H9 (cell line): ENCODE results near the gene AK9. TPM values are rescaled to one million over a fixed set of nuclear protein-coding genes. Genes with fewer than 3 reads are reported as not detected.

ENCODE experiments used
- DNase-seq: peaks from one replicate; pipeline ENCODE4 v3.0.0-alpha.2; 2017
- H2AFZ ChIP-seq: one replicate; pipeline ENCODE4 v1.6.1; 2013; ENCODE audit warnings: mild to moderate bottlenecking, low read length, control low read depth, moderate library complexity
- H2AK5ac ChIP-seq: 2 replicates; pipeline ENCODE4 v1.6.1; 2013; ENCODE audit warnings: low read length, control low read depth, mixed read lengths; ENCODE audit not compliant: insufficient read length
- H2BK120ac ChIP-seq: one replicate; pipeline ENCODE4 v1.6.1; 2013; ENCODE audit warnings: low read depth, mild to moderate bottlenecking, low read length, control low read depth, inconsistent platforms; ENCODE audit not compliant: poor library complexity, severe bottlenecking
- H2BK12ac ChIP-seq: 2 replicates; pipeline ENCODE4 v1.6.1; 2013; ENCODE audit warnings: low read length, control low read depth, mixed read lengths, low read depth; ENCODE audit not compliant: insufficient read length
- H2BK15ac ChIP-seq: 2 replicates; pipeline ENCODE4 v1.6.1; 2013; ENCODE audit warnings: low read depth, low read length, control low read depth
- H2BK20ac ChIP-seq: one replicate; pipeline ENCODE4 v1.6.1; 2013; ENCODE audit warnings: low read depth, mild to moderate bottlenecking, low read length, control low read depth, inconsistent platforms; ENCODE audit not compliant: poor library complexity, severe bottlenecking
- H2BK5ac ChIP-seq: 2 replicates; pipeline ENCODE4 v1.6.1; 2013; ENCODE audit warnings: low read length, control low read depth, mixed read lengths; ENCODE audit not compliant: insufficient read length
- H3K14ac ChIP-seq: 2 replicates; pipeline ENCODE4 v1.6.1; 2013; ENCODE audit warnings: low read length, control low read depth; ENCODE audit not compliant: insufficient read depth
- H3K18ac ChIP-seq: 2 replicates; pipeline ENCODE4 v1.6.1; 2013; ENCODE audit warnings: low read depth, mild to moderate bottlenecking, mixed read lengths, low read length, control low read depth; ENCODE audit not compliant: insufficient read length
- H3K23ac ChIP-seq: 2 replicates; pipeline ENCODE4 v1.6.1; 2013; ENCODE audit warnings: low read length, control low read depth, mixed read lengths, low read depth; ENCODE audit not compliant: insufficient read length
- H3K23me2 ChIP-seq: 2 replicates; pipeline ENCODE4 v1.6.1; 2013; ENCODE audit warnings: low read depth, mild to moderate bottlenecking, mixed read lengths, low read length, control low read depth; ENCODE audit not compliant: insufficient read length, poor library complexity, severe bottlenecking
- H3K27ac ChIP-seq: 2 replicates; pipeline ENCODE4 v1.5.1; 2013; ENCODE audit warnings: low read length, control low read depth, mixed read lengths, low read depth; ENCODE audit not compliant: insufficient read length
- H3K27me3 ChIP-seq: 2 replicates; pipeline ENCODE4 v1.6.1; 2013; ENCODE audit warnings: low read length, control low read depth, inconsistent platforms; ENCODE audit not compliant: insufficient read depth
- H3K4ac ChIP-seq: 2 replicates; pipeline ENCODE4 v1.6.1; 2013; ENCODE audit warnings: low read depth, mild to moderate bottlenecking, control low read depth, inconsistent platforms, low read length, moderate library complexity
- H3K4me1 ChIP-seq: 2 replicates; pipeline ENCODE4 v1.6.1; 2013; ENCODE audit warnings: low read length, control low read depth, inconsistent platforms; ENCODE audit not compliant: insufficient read depth
- H3K4me2 ChIP-seq: 2 replicates; pipeline ENCODE4 v1.6.1; 2013; ENCODE audit warnings: low read length, control low read depth, mixed read lengths; ENCODE audit not compliant: insufficient read length, insufficient read depth
- H3K56ac ChIP-seq: 2 replicates; pipeline ENCODE4 v1.6.1; 2013; ENCODE audit warnings: low read depth, mild to moderate bottlenecking, mixed read lengths, low read length, control low read depth; ENCODE audit not compliant: insufficient read length
- H3K79me1 ChIP-seq: 2 replicates; pipeline ENCODE4 v1.6.1; 2013; ENCODE audit warnings: low read depth, mild to moderate bottlenecking, moderate library complexity, low read length, control low read depth, inconsistent platforms; ENCODE audit not compliant: insufficient read depth, poor library complexity, severe bottlenecking
- H3K79me2 ChIP-seq: 2 replicates; pipeline ENCODE4 v1.6.1; 2013; ENCODE audit warnings: low read length, control low read depth, inconsistent platforms; ENCODE audit not compliant: insufficient read depth
- H3K9ac ChIP-seq: 2 replicates; pipeline ENCODE4 v1.6.1; 2013; ENCODE audit warnings: low read length, control low read depth, mixed read lengths; ENCODE audit not compliant: insufficient read length; ENCODE audit errors: extremely low read depth
- H3K9me3 ChIP-seq: one replicate; pipeline ENCODE4 v1.6.1; 2013; ENCODE audit warnings: low read depth, low read length, inconsistent platforms; ENCODE audit not compliant: control insufficient read depth
- H3T11ph ChIP-seq: one replicate; pipeline ENCODE4 v1.6.1; 2013; ENCODE audit warnings: mild to moderate bottlenecking, low read length, control low read depth, inconsistent platforms
- H4K20me1 ChIP-seq: one replicate; pipeline ENCODE4 v1.6.1; 2013; ENCODE audit not compliant: control insufficient read depth, insufficient read length, insufficient read depth
- H4K5ac ChIP-seq: 2 replicates; pipeline ENCODE4 v1.6.1; 2013; ENCODE audit warnings: low read depth, mild to moderate bottlenecking, mixed read lengths, low read length, control low read depth; ENCODE audit not compliant: insufficient read length
- H4K8ac ChIP-seq: replicated peaks from 2 replicates; pipeline ENCODE4 v1.6.1; 2013; ENCODE audit warnings: low read length, control low read depth, mixed read lengths, low read depth; ENCODE audit not compliant: insufficient read length
- H4K91ac ChIP-seq: 2 replicates; pipeline ENCODE4 v1.6.1; 2013; ENCODE audit warnings: low read depth, mild to moderate bottlenecking, moderate library complexity, mixed read lengths, low read length, control low read depth; ENCODE audit not compliant: insufficient read length
- H3K27ac Mint-ChIP-seq, 3 experiments: 2 replicates in 2 of 3; 3 replicates in 1 of 3; pipeline ENCODE4 v1.8.0; 2020 to 2021; ENCODE audit warnings: mixed read lengths in 3 of 3, mild to moderate bottlenecking in 1 of 3, moderate library complexity in 1 of 3
- H3K27me3 Mint-ChIP-seq: 2 replicates; pipeline ENCODE4 v1.8.0; 2021; ENCODE audit warnings: low read depth, mild to moderate bottlenecking, moderate library complexity, mixed read lengths
- H3K36me3 Mint-ChIP-seq, 3 experiments: 2 replicates in 2 of 3; 3 replicates in 1 of 3; pipeline ENCODE4 v1.8.0; 2020 to 2021; ENCODE audit warnings: low read depth in 3 of 3, mixed read lengths in 3 of 3; ENCODE audit not compliant: insufficient read depth in 1 of 3
- H3K4me1 Mint-ChIP-seq, 2 experiments: 2 replicates each; pipeline ENCODE4 v1.8.0; 2020; ENCODE audit warnings: mixed read lengths in 2 of 2
- H3K4me3 Mint-ChIP-seq, 2 experiments: 2 replicates in 1 of 2; 3 replicates in 1 of 2; pipeline ENCODE4 v1.8.0; 2020 to 2021; ENCODE audit warnings: mild to moderate bottlenecking in 2 of 2, mixed read lengths in 2 of 2, moderate library complexity in 1 of 2
- H3K9me3 Mint-ChIP-seq, 2 experiments: 2 replicates in 1 of 2; 3 replicates in 1 of 2; pipeline ENCODE4 v1.8.0; 2020; ENCODE audit warnings: mild to moderate bottlenecking in 2 of 2, mixed read lengths in 2 of 2, moderate library complexity in 1 of 2
- CTCF ChIP-seq: fragments of 200-600 bp; sonication (generic); conservative IDR thresholded peaks from 3 replicates; pipeline ENCODE4 v1.8.0; 2021; ENCODE audit warnings: antibody characterized with exemption, mild to moderate bottlenecking
- WGBS: extraction: QIAGEN DNeasy Blood & Tissue Kit; methylation state at CpG from one replicate; pipeline ENCODE4 v1.1.7; 2013; ENCODE audit warnings: missing lambda C conversion rate, low lambda C conversion rate, mixed read lengths; ENCODE audit not compliant: insufficient read length; ENCODE audit errors: extremely low coverage; 5-methylcytosine and 5-hydroxymethylcytosine counted together
- total RNA-seq: library from RNA; stranded (reverse); gene quantifications from 2 replicates; pipeline ENCODE4 v1.2.1, GENCODE V29; 2021

The AK9 gene
- total RNA-seq, 1 experiment from 2014 or later = 2.3 TPM

DNA sequence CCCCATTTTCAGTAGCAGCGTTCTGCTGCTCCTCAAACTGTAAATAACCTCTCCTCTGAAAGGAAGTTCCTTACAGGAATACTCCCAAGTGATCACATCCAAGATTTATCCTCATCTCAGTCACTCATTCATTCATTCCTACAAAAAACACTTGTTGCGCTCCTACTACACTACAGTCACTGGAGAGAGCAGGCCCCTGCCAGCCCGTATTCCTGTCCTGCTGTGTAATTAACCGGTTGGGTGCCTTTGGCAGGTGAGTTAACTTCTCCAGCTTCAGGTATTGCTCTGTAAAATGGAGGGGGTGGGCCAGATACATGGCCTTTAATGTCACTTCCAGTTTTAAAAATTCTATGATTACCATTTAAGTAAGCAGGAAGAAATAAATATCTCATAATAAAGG is 192.9 kb downstream of the AK9 start:
- Histone ChIP-seq H3T11ph (no peak overlapping the region), H2AFZ (no peak overlapping the region), H3K18ac (no peak overlapping the region), H3K27me3 (no peaks in the 10 kb centered on the region), H4K20me1 (no peaks in the 10 kb centered on the region), H4K91ac (no peak overlapping the region), H2AK5ac (no peak overlapping the region), H3K4me2 (no peak overlapping the region), H4K8ac (no peak overlapping the region), H3K9me3 (no peaks in the 10 kb centered on the region), H2BK15ac (no peak overlapping the region), H2BK5ac (no peak overlapping the region), H3K4ac (no peak overlapping the region), H4K5ac (no peak overlapping the region), H2BK12ac (no peak overlapping the region), H3K23me2 (no peaks in the 10 kb centered on the region), H3K4me1 (peaks cover 2% of the 10 kb centered on the region; the same call in 1 of the 2 replicates), H3K9ac (no peak overlapping the region), H3K56ac (no peak overlapping the region), H3K79me1 (no peaks in the 10 kb centered on the region), H3K14ac (no peak overlapping the region), H2BK120ac (no peak overlapping the region), H3K23ac (no peak overlapping the region), H3K79me2 (no peaks in the 10 kb centered on the region), H3K27ac (no peak overlapping the region), H2BK20ac (no peak overlapping the region)
- WGBS = no CpG with 5 or more reads among the region's 4 CpGs
- Mint-ChIP-seq H3K9me3 (no peaks in the 10 kb centered on the region; a peak in 1 of 5 replicates), H3K27ac (0 out of 7 replicates have a peak overlapping the region, but pooled peaks of 1 of the 3 experiments have one; percentile 49), H3K4me3 (no peak overlapping the region), H3K36me3 (no peaks in the 10 kb centered on the region; a peak in 1 of 7 replicates), H3K27me3 (peaks cover 3% of the 10 kb centered on the region; the same call in 1 of the 2 replicates), H3K4me1 (peaks cover 45 to 51% of the 10 kb centered on the region in 2 experiments)
- DNase-seq = no peak
- no peak for TF ChIP-seq CTCF
